Kidney (tissue), 14 donors: ENCODE results near the gene PTCD3. TPM values are rescaled to one million over a fixed set of nuclear protein-coding genes. Genes with fewer than 3 reads are reported as not detected.

Experiments used
- DNase-seq, 5 donors: peaks; one replicate each; pipeline ENCODE4 v3.0.0-alpha.2; 2013 to 2020
- FAIRE-seq: peaks from 2 replicates; lab custom pipeline; 2012; peaks lifted over from hg19 to GRCh38; lab: Jason Lieb, UNC
- H3K27ac ChIP-seq, 2 donors: one replicate each; pipeline ENCODE4 v1.7.0; 2013; ENCODE audit warnings: low read depth in 2 of 2, low read length in 2 of 2, inconsistent platforms in 1 of 2
- H3K27me3 ChIP-seq: one replicate; pipeline ENCODE4 v1.7.1; 2013; ENCODE audit warnings: low read length, inconsistent platforms; ENCODE audit not compliant: control insufficient read depth, insufficient read depth
- H3K36me3 ChIP-seq, 3 donors: one replicate each; pipeline versions ENCODE4 v1.7.0 to v1.7.1; 2013; ENCODE audit warnings: low read length in 3 of 3, control low read depth in 1 of 3, inconsistent platforms in 1 of 3; ENCODE audit not compliant: insufficient read depth in 3 of 3, control insufficient read depth in 2 of 3
- H3K4me1 ChIP-seq, 3 donors: one replicate each; pipeline versions ENCODE4 v1.7.0 to v1.7.1; 2013; ENCODE audit warnings: low read length in 3 of 3, inconsistent platforms in 1 of 3, low read depth in 1 of 3; ENCODE audit not compliant: control insufficient read depth in 2 of 3, insufficient read depth in 2 of 3
- H3K4me3 ChIP-seq, 3 donors: one replicate each; pipeline versions ENCODE4 v1.7.0 to v1.8.1; 2013; ENCODE audit warnings: low read length in 3 of 3, control low read depth in 1 of 3, inconsistent platforms in 1 of 3
- H3K9ac ChIP-seq, 3 donors: one replicate each; pipeline versions ENCODE4 v1.7.0 to v1.7.1; 2013; ENCODE audit warnings: low read length in 3 of 3, control low read depth in 1 of 3, inconsistent platforms in 1 of 3
- H3K9me3 ChIP-seq, 3 donors: one replicate each; pipeline versions ENCODE4 v1.7.0 to v1.7.1; 2013; ENCODE audit warnings: low read length in 3 of 3, control low read depth in 1 of 3, inconsistent platforms in 1 of 3; ENCODE audit not compliant: control insufficient read depth in 2 of 3, insufficient read depth in 1 of 3
- CTCF ChIP-seq: IDR thresholded peaks from 3 replicates; pipeline ENCODE4 v1.5.1; 2012; ENCODE audit warnings: mild to moderate bottlenecking, moderate library complexity, borderline replicate concordance; ENCODE audit not compliant: insufficient read depth; ENCODE audit errors: extremely low read depth
- intact Hi-C: fragments of 100-400 bp; cut with DNase I; formaldehyde crosslinking; loops from one replicate; pipeline ENCODE4 v1.11.1; 2022
- polyA plus RNA-seq: library from polyadenylated mRNA; stranded (reverse); fragments of 350-450 nt; fragmentation: Illumina TruSeq; extraction: RNeasy Lipid Tissue Mini Kit (QIAGEN cat#74804); gene quantifications from one replicate; pipeline ENCODE4 v1.2.3, GENCODE V29; 2014; ENCODE audit warnings: low read depth, low replicate concordance; ENCODE audit not compliant: insufficient read depth
- total RNA-seq: library from RNA; stranded (reverse); fragmentation: NEBNext Ultra II Directional; extraction: Animal tissue kit (Norgen Biotek cat#: 25700); gene quantifications from one replicate; pipeline ENCODE4 v1.2.1, GENCODE V29; 2021
- donor health status: control.
- donor health status: control.
- donor health status: control.
- donor health status: control.
- donor health status: control.
- donor health status: DM: yes; HTN: yes; CAD: no.
- donor health status: Normal renal cell carcinoma (clear cell type).

Gene PTCD3
- total and polyA plus RNA-seq, 2 donors from 2014 or later, result 34.1 to 78.9 TPM

- Histone ChIP-seq H3K9ac (no peak overlapping the region), H3K9me3 (no peaks in the 10 kb centered on the region), H3K36me3 (peaks cover 3 to 29% (median 20%) of the 10 kb centered on the region in 3 donors), H3K27me3 (no peaks in the 10 kb centered on the region), H3K27ac (no peak overlapping the region), H3K4me1 (peaks cover 0 to 24% (median 19%) of the 10 kb centered on the region in 3 donors), H3K4me3 (no peak overlapping the region)
- intact Hi-C loops, result loop anchor here (5.0 kb wide), 1 partner anchor 254 kb away; no protein-coding TSS in a partner anchor
- TF ChIP-seq CTCF, result no peak
- FAIRE-seq (no peak), DNase-seq (no peak)
These were observed 30.1 kb upstream of the PTCD3 start for GRCh38 chr2:86075886-86076285.

- intact Hi-C loops, result loop anchor here (5.0 kb wide), 1 partner anchor 257 kb away; no protein-coding TSS in a partner anchor
These were observed 27.1 kb upstream of the PTCD3 start for GRCh38 chr2:86078774-86079545.

DNA sequence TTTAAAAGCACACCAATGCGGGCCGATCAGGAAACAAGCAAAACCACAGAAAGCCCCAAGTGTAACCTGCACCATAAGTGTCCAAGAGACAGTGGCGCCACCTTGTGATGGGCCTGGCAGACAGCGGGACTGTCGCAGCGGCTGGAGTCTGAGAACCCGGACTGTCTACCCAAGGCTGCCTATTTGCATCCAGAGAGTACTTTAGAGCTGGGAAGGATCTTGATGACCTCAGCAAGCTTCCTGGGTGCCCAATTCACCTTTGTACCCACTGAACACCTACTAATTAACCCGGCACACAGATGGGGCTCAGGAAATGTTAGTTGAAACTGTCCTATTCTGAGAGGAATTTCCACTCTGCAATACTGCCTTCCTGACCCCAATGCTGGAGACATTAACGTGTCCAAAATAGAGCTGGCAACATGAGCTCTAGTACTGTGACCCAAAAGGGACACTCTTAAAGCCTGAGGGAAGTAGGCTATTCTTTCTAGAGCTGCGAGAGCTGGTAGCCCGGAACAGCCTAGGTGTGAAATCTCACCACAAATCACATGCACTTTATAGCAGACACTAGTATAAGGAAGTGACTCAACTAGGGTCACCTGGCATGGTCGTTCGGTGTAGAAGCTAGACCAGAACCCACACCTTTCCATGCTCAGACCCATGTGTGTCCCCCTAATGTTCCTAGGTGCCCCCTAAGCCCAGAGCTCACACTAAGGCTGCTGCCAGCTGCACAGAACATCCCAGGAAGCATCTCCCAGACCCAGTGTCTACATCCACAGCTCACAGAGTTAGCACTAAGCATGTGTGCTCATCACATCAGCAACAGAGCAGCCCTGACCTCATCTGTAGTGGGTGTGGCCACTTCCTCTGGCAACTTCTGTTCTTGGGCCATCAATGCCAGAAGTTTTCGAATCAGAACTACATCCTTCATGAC, 25.8 kb upstream of the PTCD3 start:
- H3K4me3 ChIP-seq, result peak overlapping the region in 1 of 3 donors; percentile 17
- H3K36me3 ChIP-seq, result peaks cover 2 to 21% (median 20%) of the 10 kb centered on the region in 3 donors
- H3K27ac ChIP-seq, result peak overlapping the region; percentile 55 to 84
- DNase-seq (peak; percentile 70 to 89 (median 81)), FAIRE-seq (no peak)
- H3K27me3 ChIP-seq, result no peaks in the 10 kb centered on the region
- H3K9me3 ChIP-seq, result no peaks in the 10 kb centered on the region
- intact Hi-C loops, result loop anchor here (5.0 kb wide), 1 partner anchor 258 kb away; no protein-coding TSS in a partner anchor
- peaks cover 0 to 7% (median 7%) of the 10 kb centered on the region in 3 donors for H3K4me1 ChIP-seq
- H3K9ac ChIP-seq, result peak overlapping the region in 1 of 3 donors; percentile 16
- TF ChIP-seq CTCF, result peak; percentile 86

More at GRCh38 chr2:86078774-86079545, 27.1 kb upstream of the PTCD3 start:
- Histone ChIP-seq H3K9ac (no peak overlapping the region), H3K36me3 (peaks cover 2 to 21% (median 20%) of the 10 kb centered on the region in 3 donors), H3K27ac (no peak overlapping the region), H3K27me3 (no peaks in the 10 kb centered on the region), H3K4me3 (no peak overlapping the region), H3K4me1 (peaks cover 0 to 7% (median 7%) of the 10 kb centered on the region in 3 donors), H3K9me3 (no peaks in the 10 kb centered on the region)
- FAIRE-seq, result no peak
- TF ChIP-seq CTCF, result peak; percentile 69
- DNase-seq, result peak in 2 of 5 donors; percentile 9 to 66
